Activated CD4-positive, alpha-beta T cell treated with anti-CD3 and anti-CD28 coated beads for 4 hours (primary cell): Measurements from ENCODE around the gene SDC1.

Source experiments
- DNase-seq, 2 donors: peaks; one replicate each; pipeline ENCODE4 v3.0.0-alpha.2; 2020

Gene SDC1

DNA sequence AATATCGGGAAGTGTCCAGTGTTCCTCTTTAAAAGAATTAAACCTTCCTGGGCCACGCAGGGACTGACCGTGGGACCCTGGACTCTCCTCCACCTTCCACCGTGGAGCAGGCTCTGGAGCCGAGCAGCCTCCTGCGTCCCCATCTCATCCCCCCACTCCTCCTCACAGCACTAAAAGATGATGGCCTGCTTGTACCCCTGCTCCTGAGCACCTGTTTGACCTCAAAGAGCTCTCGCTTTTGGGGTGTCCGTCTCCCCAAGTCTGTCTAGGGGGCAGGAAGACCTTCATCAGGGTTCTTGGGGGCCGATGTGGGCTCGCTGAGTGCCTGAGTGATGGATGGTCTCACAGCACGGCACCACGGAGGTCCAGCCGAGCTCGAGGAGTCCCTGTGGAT lies 1.2 kb upstream of the SDC1 start:
- DNase-seq: no peak

DNA sequence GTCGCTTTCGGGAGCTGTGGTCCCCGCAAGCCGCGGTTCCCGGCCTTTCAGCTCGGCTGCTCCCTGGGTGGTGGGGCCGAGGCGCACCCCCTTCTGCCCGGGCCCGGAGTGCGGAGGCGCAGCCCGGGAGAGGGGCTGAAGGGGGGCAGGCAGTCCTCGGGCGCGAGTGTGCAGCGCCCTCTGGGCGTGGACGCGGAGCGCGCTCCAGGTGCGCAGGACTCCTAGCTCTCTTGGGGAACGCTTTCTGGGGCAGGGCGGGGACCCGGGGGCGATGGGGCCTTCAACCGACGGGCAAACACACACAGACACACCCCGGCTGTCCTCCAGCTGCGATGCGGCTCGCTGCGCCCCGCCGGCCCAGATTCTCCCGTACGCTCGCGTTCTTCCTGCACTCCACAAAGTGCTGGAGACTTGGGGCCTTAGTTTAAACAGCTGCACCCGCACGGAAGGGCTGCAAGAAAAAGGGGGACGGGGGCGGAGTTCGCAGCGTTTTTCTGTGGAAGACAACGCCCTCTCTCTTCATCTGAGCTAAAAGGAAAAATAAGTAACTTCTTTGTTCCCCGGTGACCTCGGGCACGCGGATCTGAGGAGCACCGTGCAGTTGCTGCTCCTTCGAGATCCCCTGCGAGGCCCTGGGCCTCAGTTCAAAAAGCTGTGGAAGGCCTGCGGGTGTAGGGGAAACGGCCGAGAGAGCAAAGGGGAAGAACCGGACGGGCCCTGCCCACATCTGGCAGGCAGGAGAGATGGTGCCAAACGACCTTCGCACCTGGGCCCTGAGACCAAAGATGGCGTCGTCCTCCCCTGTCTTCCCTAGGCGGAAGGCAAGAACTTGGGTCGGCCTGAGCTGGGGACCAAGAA lies 593 bp upstream of the SDC1 start:
- DNase-seq: peak in 1 of 2 donors; percentile 9

DNA sequence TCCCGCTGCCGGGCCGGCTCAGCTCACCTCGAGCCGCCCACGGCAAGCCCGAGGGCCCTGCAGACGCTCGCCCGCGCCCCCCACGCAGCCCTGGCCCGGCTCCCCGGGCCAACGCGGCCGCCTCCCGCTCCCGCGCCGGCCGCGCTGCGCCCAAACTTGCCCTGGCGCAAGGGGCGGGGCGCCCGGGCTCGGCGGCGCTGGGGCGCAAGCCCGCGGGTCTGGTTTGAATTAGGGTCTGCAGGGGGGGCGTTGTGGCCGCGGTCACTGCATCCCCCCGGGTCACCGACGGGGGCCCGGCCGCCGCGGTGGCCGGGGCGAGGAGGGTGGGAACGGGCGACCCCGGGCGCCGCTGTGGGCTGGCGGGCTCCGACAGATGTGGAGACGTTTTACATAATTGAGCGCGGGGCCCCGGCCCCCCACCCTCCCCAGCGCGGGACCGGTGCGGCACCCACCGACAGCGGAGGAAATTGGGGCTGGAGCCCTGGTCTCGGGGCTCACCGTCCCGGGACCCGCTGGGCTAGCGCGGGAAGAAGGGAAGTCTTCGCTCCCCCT lies 690 bp downstream of the SDC1 start:
- DNase-seq: no peak

DNA sequence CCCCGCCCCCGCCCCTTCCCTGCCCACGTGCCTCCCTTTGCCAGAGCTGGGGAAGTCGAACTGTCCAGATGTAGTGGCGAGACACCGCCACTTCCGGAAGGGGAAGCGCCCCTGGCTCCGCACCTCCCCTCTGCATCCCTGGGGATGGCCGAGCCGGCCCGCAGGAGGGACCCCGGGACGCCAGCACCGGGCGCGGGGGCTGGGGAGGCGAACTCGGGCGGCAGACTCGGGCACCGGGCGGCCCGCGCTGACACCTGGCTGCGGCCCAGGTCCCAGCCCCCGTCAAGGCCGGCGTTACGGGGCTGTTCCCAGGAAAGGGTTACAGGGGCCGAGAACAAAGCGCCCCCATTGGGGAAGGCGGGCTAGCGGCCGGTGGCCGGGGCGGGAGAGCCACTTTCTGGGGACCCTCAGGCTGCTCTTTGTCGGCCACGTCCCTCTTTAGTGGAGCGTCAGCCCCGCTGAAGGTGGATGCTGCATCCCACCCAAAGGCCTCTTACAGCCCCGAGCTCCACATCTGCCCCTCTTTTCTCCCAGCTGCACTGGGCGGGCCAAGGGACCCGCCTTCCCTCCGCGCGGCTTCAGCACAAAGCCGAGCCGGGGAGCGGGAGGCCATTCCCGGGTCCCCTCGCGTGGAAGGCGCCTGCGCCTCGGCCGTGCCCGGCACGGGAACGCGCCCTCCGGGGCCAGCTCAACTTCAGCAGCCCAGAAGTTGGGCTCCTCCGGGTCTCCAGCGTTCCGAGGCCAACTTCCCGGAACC lies 1.3 kb downstream of the SDC1 start:
- no peak for DNase-seq

DNA sequence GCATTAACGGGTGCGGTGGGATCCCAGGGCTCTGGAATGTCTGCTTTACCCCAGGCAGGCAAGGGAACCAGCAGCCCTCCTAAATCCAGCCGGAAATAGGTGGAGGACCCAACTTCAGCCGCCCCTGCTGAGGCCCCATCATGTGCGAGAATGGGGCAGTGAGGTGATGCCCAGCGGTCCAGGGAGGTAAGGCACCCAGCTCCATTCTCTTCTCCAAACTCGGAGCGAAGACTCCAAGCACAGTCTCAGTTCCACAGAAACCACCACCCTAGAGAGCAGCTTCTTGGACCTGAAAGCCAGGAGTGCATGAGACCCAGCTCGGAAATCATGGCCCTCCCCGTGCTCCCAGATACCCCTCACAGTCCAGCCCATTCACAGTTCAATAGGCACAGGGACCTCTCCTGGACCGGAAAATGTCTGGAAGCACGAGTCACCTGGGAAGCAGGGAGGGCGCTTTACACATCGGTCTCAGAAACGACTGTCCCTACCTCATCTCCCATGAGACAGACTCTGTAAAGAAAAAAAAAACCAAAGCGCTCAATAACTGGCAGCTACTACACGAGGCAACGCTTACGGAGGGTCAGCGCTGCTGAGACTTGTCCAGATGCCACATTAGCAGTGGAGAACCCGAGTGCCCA lies 2.0 kb downstream of the SDC1 start:
- no peak for DNase-seq

DNA sequence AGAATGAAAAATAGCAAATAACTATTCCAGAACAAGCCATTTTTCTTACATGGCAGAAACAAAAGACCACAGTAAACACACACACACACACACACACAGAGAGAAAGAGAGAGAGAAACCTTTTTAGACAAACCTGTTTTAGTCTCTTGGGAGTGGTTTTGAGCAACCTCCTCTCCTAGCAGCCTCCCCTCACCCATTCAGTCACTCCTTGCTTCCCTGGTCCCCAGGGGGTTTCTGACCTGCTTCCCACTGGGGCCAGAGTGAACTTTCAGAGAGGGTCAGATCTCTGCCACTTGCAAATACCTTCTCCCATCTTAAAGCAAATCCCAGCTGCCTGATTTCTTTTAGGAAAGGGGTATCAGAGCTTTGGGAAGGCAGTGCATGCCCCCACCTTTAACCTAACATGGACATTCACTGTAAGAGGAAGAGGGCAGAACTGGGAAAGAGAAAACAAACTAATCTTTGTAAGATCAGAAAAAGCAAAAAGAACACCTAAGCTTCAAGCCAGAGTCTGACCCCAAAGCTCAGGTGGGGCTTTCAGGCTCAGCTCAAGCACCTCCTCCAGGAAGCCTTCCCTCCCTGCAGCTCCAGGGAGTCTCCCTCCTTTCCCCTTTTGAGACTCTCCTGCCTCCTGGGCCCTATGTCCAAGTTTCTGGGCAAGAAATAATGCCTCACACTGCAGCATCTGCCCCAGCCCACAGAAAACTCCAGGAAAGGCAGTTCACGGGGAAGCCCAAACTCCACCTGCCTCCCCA lies 2.7 kb downstream of the SDC1 start:
- no peak for DNase-seq

DNA sequence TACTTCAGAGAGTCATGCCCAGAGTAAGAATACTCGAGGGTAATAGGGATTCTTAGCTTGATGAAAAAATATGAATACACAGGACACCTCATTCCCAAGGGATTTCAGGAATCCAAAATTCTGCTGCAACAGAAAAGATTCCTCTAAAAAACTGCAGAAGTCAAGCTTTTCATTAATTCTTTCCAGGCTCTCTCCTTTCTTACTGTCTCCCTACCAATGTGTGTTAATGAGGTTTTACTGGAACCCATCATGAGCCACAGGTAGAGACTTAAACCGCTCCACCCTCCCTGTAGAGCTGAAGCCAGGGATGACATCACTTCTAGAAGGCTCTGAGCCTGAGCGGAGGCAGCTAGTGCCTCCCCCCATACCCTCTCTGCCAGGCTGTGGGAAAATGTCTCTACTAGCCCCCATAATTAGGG lies 3.4 kb downstream of the SDC1 start:
- DNase-seq: no peak

DNA sequence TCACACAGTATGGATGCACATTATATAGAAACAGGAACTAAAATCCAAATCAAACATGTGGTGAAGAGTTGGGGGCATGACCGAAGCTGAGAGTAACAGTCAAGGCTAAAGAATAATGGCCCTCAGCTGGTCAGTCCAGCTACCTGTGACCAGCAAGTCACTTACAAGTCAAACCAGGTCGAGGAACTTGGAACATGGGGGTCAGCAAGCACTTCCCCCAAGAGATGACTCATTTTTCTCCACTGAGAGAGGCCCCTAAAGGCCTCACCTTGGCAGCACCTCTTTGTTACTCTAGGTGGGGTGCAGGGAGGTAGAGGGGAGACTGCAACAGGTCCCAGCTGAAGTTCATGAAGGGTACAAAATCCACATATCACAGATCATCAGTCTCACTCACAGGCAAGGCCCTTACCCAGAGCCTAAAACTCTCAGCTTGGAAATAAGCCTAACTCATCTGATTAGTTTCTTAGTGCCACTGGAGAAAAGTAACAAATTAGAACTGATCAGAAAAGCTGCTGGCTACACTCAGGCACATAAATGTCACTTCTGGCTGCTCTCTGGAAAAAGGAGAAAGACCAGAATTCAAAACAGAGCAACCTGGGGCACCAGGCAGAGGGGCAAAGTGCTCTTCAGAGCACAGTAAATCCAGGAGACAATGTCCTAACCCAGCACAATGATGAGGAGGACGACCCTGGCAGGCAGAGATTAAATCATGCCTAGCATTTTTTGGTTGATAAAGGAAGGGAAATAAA lies 4.0 kb downstream of the SDC1 start:
- no peak for DNase-seq

DNA sequence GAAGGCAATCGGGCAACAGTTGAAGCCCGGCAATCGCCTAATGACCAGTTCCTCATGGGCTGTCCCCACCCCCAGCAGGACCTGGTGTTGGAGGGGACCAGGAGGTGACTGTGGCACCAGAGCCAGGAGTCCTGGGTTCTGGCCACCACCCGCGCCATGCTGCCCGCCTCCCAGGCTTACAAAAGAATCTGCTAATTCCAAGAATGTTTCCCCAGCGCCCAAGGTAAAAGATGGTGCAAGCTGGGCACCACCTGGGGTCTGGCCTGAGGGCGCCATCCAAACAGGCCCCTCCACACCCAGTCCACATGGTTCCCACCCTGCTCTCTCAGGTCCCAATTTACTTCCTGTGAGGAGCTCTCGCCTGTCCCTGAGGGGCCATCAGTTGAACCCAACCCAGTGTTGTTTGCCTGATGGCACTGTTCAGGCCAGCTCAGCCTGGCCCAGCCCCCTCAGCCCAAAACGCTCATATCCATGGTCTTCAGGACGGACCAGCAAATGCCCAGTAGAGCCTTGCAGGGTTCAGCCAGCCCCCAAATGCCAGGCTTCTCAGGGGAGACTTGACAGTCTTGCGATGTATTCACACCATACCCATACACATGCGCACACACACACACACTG lies 5.1 kb downstream of the SDC1 start:
- no peak for DNase-seq

DNA sequence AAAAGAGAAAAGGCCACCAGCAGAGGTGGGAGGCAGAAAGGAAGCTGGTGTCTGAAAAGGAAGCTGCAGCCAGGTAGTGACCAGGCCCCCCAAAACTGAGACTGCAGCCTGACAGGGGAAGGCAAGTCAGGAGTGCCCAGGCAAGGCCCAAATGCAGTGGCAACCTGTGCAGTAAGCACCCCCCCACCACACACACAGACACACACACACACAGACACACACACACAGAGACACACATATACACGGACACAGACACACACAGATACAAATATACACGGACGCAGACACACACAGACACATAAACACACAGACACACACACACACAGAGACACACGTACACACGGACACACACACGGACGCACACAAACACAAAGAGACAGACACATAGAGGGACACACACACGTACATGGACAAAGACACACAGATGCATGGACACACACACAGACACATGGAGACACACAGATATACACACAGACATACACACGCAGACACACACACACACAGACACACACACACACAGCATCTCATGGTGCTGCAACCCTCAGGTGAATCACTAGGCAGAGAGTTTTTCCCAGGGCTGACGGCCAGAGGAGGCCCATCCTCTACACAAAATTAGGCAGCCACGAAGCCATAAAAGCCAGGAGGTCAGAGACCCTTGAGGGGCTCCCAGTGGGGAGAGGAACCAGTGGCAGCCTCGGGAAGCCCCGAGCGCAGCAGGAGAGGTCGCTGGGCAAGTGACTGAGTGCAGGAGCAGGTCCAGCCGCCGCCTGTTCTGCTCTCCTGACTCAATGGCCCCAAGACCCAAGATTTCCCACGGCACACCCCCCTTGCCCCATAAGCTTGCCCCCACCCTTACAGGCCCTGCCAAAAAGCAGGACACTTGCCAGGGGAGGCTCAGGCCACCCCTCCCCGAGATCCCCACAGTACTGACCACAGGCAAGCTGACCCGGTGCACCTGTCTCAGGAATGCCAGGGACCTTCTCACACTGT lies 6.3 kb downstream of the SDC1 start:
- DNase-seq: no peak

DNA sequence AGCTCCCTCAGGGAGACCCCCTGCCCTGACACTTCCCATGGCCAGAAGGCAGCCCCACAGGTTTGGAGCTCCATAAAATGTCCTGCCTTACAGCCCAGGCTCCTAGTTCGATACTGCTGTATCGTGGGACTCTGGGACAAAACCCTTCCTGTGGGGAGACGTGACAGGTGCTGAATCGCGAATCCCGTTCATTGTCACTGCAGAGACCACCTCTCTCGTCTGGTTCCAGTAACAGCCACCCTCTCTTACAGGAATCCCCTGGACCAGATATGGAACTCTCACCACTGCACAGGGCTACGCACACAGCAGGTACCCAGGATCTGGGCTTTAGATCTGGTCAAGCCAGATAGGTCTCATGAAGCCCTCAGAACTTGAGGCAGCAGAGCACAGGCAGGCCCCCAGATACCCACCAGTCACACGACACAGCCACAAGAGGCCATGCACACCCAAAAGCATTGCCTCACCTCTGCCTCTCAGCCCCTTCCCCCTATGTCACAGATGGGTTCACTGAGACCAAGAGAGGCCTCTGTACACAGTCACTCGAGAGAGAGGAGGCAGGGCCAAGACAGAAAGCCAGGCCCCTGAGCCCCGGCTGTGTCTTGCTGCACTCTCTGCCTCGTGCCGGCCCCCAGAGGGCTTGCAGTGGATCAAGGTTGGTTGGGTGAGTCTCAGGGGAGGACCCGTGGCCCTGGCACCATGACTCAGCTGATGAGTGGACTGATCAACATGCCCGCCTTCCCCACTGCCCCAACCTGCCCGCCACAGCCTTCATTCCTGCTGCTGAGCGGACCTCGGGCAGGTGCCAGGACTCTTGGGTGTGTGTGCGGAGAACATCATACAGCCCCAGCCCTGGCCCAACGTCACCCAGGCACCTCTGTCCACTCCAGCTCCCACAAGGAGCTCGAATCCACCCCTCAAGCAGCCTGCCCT lies 7.6 kb downstream of the SDC1 start:
- no peak for DNase-seq

DNA sequence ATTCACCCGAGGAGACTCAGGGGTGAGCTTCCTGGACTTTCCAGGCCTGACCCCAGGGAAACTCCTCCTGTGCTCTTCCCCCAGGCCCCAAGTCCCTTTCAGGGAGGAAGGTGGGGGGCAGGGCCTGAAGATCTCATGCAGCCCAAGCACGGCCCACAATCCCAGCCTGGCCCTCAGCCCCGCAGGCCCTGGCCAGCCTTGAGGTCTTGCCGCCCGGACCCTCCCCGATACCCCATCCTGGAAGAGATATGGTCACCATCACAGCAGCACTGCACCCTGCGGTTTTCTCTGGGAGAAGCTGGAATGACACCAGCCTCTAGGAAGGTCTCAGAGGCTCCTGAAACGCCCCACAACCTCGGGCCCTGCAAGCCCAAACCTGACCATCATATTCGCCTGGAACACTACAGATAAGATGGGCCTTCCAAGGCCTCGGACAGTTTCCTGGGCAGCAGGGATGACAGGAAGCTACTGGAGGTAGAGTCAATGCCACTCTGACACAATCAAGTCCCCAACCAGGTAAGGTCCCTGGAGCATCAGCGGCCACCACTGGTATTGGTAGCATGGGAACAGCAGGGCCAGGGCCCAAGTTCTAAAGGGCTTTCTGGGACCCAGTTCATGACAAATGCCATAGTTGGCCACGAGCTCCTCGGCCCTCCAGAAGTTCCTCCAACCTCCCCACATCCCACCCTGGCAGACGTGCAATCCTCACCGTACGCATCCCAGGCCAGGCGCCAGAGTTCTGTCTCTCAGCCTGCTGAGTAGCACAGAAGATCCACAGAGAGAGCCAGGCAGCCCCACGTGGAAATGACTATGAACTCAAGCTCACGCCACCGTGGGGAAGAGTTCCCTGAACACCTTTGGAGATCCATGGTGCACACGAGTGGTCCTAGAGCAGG lies 8.6 kb downstream of the SDC1 start:
- DNase-seq: no peak

DNA sequence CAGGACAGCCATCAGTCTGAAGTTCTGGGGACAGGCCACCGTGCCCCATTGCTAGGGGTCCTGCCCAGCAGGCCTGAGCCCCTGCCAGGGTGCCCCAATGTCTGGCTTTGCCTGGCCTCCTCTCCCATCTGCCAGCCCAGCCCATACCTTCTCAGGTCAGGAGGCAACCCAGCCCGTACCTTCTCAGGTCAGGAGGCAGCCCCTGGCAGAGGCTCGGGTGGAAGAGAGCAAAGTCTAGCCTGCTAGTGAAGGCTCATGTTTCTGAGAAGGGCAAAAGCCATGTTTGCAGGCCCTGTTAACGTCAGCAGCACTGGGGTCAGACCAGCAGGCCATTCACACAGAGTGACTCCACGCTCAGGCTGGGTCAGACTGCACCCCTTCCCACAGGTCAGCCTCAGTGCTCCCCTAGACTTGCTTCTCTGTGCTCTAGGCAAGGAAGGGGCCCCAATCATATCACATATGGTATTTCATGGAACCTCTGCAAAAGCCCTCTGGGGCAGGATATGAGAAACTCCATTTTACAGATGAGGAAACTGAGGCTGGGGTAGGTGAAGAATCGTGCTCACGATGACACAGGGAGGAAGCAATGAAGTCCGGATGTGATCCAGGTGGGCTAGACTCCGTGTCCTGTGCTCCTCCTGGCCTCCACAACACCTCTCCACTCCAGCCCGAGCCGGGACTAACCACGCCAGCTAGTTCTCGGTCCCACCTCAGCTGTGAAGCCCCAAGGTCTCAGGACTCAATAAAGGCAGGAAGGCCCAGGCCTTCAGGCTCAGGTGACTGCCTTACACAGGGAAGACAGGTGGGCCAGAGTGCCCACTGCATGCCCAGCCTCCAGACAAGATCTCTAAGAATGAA lies 9.5 kb downstream of the SDC1 start:
- DNase-seq: no peak

DNA sequence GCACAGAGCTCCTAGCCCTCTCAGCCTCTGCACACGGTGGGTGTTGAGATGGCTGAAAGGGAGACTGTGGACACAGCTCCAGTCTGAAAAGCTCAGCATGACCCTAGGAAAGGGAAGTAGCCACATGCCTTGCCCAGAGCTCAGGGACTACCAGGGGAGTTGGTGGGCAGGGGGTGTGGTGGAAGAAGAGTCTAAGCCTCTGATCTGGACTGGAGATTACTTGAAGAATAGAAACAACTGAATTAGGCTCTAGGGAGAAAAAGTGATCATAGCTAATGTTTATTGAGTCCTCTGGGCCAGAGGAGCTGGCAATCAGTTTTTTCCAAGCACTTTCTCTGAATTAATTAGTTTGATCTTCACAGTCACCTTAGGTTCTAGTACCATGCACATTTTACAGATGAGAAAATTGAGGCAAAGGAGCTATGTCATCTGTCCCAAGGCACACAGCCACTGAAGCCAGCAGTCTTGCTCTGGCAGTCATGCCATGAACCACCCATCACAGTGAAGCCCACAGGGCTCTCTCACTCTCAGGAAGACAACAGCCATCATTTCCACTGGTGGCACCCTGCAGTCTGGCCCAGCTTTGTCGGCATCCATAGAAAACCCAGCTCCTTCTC lies 10.3 kb downstream of the SDC1 start:
- no peak for DNase-seq

DNA sequence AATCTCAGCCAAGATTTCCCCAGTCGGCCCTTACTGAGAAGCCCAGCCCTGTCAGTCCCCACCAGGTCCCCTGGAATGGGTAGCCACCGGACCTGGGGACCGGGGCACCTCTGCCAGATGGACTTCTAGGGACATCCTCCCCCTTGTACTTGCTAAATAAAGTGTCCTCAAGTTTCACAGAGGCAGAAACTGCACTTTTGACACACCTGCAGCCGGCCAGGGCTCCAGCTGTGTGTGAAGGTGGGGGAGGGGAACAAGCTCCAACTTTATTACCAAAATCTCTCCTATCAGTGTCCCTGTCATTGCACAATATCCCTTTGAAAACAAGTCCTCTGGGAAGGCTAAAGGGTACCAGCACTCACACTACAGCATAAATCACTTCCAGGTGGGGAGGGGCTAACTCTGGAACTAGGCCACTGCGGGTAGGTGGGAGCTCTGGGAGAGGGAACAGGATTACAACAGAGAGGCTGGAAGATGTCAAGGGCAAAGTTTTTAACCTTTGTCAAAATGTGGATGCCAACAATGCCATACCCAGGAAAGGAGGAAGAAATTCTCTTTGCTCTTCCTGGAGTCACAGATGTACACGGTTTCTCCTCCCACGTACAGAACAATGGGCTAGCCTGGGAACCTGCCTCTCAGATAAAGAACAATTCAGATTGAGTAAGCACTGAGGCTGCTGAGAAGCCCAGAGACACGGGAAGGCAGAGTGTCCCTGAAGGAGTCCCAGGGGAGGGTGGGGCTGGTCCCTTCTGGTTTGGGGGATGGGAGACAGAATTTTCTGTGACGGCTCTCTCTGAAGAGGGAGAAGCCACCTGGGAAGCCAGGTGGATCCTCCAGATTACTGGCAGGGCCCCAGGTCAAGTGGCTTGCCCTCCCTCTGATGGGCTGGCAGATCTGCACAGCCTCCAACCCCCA lies 11.0 kb downstream of the SDC1 start:
- DNase-seq: no peak
